GM18505 (cell line): ENCODE results near the gene PSG7.
"Not testable (repeated sequence)": the region's sequence is repeated elsewhere in the genome, so short reads cannot be mapped to it uniquely, and the experiment has no call there.

ENCODE experiments used
- ATAC-seq: cut with Tn5 transposase; IDR thresholded peaks from one replicate; pipeline ENCODE4 v1.9.1; 2021; ENCODE audit not compliant: unreplicated experiment
- POLR2A ChIP-seq: IDR thresholded peaks from 4 replicates; pipeline ENCODE4 v1.6.1; 2011; ENCODE audit warnings: borderline replicate concordance; ENCODE audit not compliant: insufficient read depth, insufficient read length; ENCODE audit errors: extremely low read depth

Gene PSG7

GRCh38 chr19:42919757-42920079, 17.3 kb downstream of the PSG7 start:
- ATAC-seq = no peak
- no peak for TF ChIP-seq POLR2A

GRCh38 chr19:42919070-42919756, 17.8 kb downstream of the PSG7 start:
- not testable (repeated sequence) for ATAC-seq

GRCh38 chr19:42918377-42919069, 18.5 kb downstream of the PSG7 start:
- ATAC-seq = not testable (repeated sequence)

GRCh38 chr19:42917634-42918033, 19.4 kb downstream of the PSG7 start, which contains the start of gene PSG6:
TSS of gene PSG6 (minus strand) at chr19:42917894. CDS start at chr19:42917792, 102 bp downstream.
- not testable (repeated sequence) for ATAC-seq

- not testable (repeated sequence) for ATAC-seq
Measured at GRCh38 chr19:42916931-42917330, 20.1 kb downstream of the PSG7 start.

- ATAC-seq = not testable (repeated sequence)
Measured at GRCh38 chr19:42913516-42913915, 23.5 kb downstream of the PSG7 start.

GRCh38 chr19:42912941-42913340, 24.1 kb downstream of the PSG7 start:
- ATAC-seq = not testable (repeated sequence)

GRCh38 chr19:42911731-42912130, 25.3 kb downstream of the PSG7 start:
- ATAC-seq = not testable (repeated sequence)

- ATAC-seq = not testable (repeated sequence)
Measured at GRCh38 chr19:42906162-42906561, 30.8 kb downstream of the PSG7 start.

GRCh38 chr19:42900561-42900960, 36.4 kb downstream of the PSG7 start:
- not testable (repeated sequence) for ATAC-seq

GRCh38 chr19:42899674-42900073, 37.3 kb downstream of the PSG7 start:
- not testable (repeated sequence) for ATAC-seq

GRCh38 chr19:42899110-42899509, 37.9 kb downstream of the PSG7 start:
- ATAC-seq = not testable (repeated sequence)

GRCh38 chr19:42898656-42899055, 38.4 kb downstream of the PSG7 start:
- ATAC-seq = not testable (repeated sequence)

- not testable (repeated sequence) for ATAC-seq
Measured at GRCh38 chr19:42897729-42898128, 39.3 kb downstream of the PSG7 start.

- ATAC-seq = not testable (repeated sequence)
Measured at GRCh38 chr19:42890446-42890845, 46.6 kb downstream of the PSG7 start.

- ATAC-seq = not testable (repeated sequence)
Measured at GRCh38 chr19:42887876-42888445, 49.0 kb downstream of the PSG7 start.

- ATAC-seq = not testable (repeated sequence)
Measured at GRCh38 chr19:42882730-42883129, 54.3 kb downstream of the PSG7 start.

- ATAC-seq = not testable (repeated sequence)
Measured at GRCh38 chr19:42882010-42882409, 55.0 kb downstream of the PSG7 start.

- not testable (repeated sequence) for ATAC-seq
Measured at GRCh38 chr19:42881279-42881678, 55.7 kb downstream of the PSG7 start.

- not testable (repeated sequence) for ATAC-seq
Measured at GRCh38 chr19:42880621-42881020, 56.4 kb downstream of the PSG7 start.
